Measurements from ENCODE around the gene SLC16A3.

DNA sequence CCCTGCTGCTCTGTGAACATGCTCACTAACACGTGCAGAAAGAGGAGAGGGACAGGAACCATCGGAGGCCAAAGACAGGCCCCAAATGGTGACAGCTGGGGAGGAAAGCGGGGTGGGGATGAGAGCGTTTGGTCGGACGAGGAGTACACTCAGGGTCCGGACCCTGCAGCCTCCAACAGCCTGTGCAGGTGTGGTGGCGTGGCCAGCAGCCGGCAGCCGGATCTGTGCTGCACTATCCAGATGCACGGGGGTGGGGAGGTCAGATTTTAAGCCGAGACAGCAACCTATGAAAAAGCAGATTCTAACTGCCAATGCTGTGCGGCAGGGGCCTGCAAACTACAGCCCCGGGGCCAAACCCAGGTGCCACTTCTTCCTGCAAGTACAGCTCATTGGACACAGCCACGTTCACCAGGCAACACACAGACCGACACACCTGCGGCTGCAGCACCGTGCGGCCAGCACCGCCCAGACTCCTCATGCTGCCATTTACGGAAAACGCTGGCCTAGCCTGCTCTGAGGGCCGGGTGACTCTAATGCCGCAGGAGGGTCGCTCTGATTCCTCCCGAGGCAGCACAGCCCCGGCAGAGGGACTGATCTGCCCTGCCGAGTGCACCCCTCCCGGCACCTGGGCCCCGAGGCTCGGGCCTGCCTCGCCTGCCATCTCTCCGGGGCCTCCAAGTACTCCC, 21.2 kb downstream of the SLC16A3 start:
- no peak for TF ChIP-seq POLR2AphosphoS5 (IDR thresholded peaks at IDR 0.05; ENCODE audit: low read depth, low read length)
- TF ChIP-seq CBX5 (IDR thresholded peaks at IDR 0.05; ENCODE audit: low read depth, low read length), result no peak
- TF ChIP-seq, protein P1, sequence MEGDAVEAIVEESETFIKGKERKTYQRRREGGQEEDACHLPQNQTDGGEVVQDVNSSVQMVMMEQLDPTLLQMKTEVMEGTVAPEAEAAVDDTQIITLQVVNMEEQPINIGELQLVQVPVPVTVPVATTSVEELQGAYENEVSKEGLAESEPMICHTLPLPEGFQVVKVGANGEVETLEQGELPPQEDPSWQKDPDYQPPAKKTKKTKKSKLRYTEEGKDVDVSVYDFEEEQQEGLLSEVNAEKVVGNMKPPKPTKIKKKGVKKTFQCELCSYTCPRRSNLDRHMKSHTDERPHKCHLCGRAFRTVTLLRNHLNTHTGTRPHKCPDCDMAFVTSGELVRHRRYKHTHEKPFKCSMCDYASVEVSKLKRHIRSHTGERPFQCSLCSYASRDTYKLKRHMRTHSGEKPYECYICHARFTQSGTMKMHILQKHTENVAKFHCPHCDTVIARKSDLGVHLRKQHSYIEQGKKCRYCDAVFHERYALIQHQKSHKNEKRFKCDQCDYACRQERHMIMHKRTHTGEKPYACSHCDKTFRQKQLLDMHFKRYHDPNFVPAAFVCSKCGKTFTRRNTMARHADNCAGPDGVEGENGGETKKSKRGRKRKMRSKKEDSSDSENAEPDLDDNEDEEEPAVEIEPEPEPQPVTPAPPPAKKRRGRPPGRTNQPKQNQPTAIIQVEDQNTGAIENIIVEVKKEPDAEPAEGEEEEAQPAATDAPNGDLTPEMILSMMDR (IDR thresholded peaks at IDR 0.05; ENCODE audit: control extremely low read depth in 1 of 3, insufficient read depth in 1 of 3, low read depth in 1 of 3, low read length in 3 of 3), result no peak
- TF ChIP-seq BCL11A (IDR thresholded peaks at IDR 0.05; ENCODE audit: low read depth in 2 of 2, low read length in 2 of 2), result no peak
- no peak for TF ChIP-seq RAD21 (IDR thresholded peaks at IDR 0.05 in 1 of 2, conservative IDR thresholded peaks at IDR 0.05 in 1 of 2; ENCODE audit: low read depth in 2 of 2, low read length in 2 of 2)
- no peak for TF ChIP-seq MAFK (IDR thresholded peaks at IDR 0.05; ENCODE audit: low read depth, low read length)
- no peak for TF ChIP-seq YY1 (IDR thresholded peaks at IDR 0.05; ENCODE audit: low read depth, low read length)
- TF ChIP-seq SP1 (IDR thresholded peaks at IDR 0.05; ENCODE audit: low read depth, low read length), result no peak
- no peak for TF ChIP-seq EZH2 (IDR thresholded peaks at IDR 0.05; ENCODE audit: low read depth, low read length, severe bottlenecking)
- no peak for TF ChIP-seq EP300 (IDR thresholded peaks at IDR 0.05; ENCODE audit: borderline replicate concordance in 1 of 2, low read depth in 2 of 2, low read length in 2 of 2)
- TF ChIP-seq SIN3A (conservative IDR thresholded peaks at IDR 0.05 in 1 of 2, IDR thresholded peaks at IDR 0.05 in 1 of 2; ENCODE audit: low read depth in 1 of 2, low read length in 2 of 2), result no peak
- TF ChIP-seq POLR2A (IDR thresholded peaks at IDR 0.05; ENCODE audit: control extremely low read depth in 1 of 2, low read depth in 2 of 2, low read length in 2 of 2), result no peak
- TF ChIP-seq TBP (IDR thresholded peaks at IDR 0.05; ENCODE audit: low read depth, low read length), result no peak
- TF ChIP-seq TEAD4 (IDR thresholded peaks at IDR 0.05; ENCODE audit: low read depth, low read length), result no peak

Measured in H1 (cell line).